ENCODE data around the gene PRDX5.

PRDX5 gene

GRCh38 chr11:64283092-64283491 is 34.8 kb upstream of the PRDX5 start:
- H3K9me3 ChIP-seq (ENCODE audit: control insufficient read depth in 5 of 5, low read length in 5 of 5): no peaks in the 10 kb centered on the region
- H3K4me1 ChIP-seq (ENCODE audit: control insufficient read depth in 5 of 5, insufficient read depth in 5 of 5, low read length in 5 of 5): peaks cover 0 to 29% (median 22%) of the 10 kb centered on the region in 5 donors
- no peak overlapping the region for H3K27ac ChIP-seq (ENCODE audit: low read depth, low read length)
- peaks cover 0 to 16% (median 11%) of the 10 kb centered on the region in 5 donors for H3K36me3 ChIP-seq (ENCODE audit: control insufficient read depth in 5 of 5, insufficient read depth in 5 of 5, low read length in 5 of 5)
- H3K4me3 ChIP-seq (ENCODE audit: low read depth in 1 of 5, low read length in 5 of 5): no peak overlapping the region
- H3K9ac ChIP-seq (ENCODE audit: low read length in 5 of 5): peak overlapping the region in 3 of 5 donors; percentile 86 to 94 (median 94)
- no peaks in the 10 kb centered on the region for H3K27me3 ChIP-seq (ENCODE audit: control insufficient read depth in 5 of 5, insufficient read depth in 4 of 5, low read length in 5 of 5)

- Histone ChIP-seq H3K36me3 (ENCODE audit: control insufficient read depth in 5 of 5, insufficient read depth in 5 of 5, low read length in 5 of 5) (peaks cover 0 to 5% (median 4%) of the 10 kb centered on the region in 5 donors), H3K27me3 (ENCODE audit: control insufficient read depth in 5 of 5, insufficient read depth in 4 of 5, low read length in 5 of 5) (peaks cover 0 to 1% (median 0%) of the 10 kb centered on the region in 5 donors), H3K9ac (ENCODE audit: low read length in 5 of 5) (peak within 1 kb of the TSS; percentile 66 to 94 (median 93)), H3K4me1 (ENCODE audit: control insufficient read depth in 5 of 5, insufficient read depth in 5 of 5, low read length in 5 of 5) (peaks cover 0 to 29% (median 22%) of the 10 kb centered on the region in 5 donors), H3K9me3 (ENCODE audit: control insufficient read depth in 5 of 5, low read length in 5 of 5) (no peaks in the 10 kb centered on the region), H3K27ac (ENCODE audit: low read depth, low read length) (peak within 1 kb of the TSS; percentile 97), H3K4me3 (ENCODE audit: low read depth in 1 of 5, low read length in 5 of 5) (peak within 1 kb of the TSS; percentile 73 to 93 (median 89))
Measured at GRCh38 chr11:64284048-64284961, 33.6 kb upstream of the PRDX5 start, which contains the start of gene BAD. TSS of gene BAD (minus strand) at chr11:64284665. CDS start at chr11:64284368, 297 bp downstream.

GRCh38 chr11:64284962-64285884 is 32.7 kb upstream of the PRDX5 start, which contains the start of gene GPR137:
TSS of gene GPR137 (plus strand) at chr11:64285848. CDS start at chr11:64286525, 677 bp downstream.
- peak within 1 kb of the TSS; percentile 63 to 94 (median 89) for H3K9ac ChIP-seq (ENCODE audit: low read length in 5 of 5)
- H3K4me1 ChIP-seq (ENCODE audit: control insufficient read depth in 5 of 5, insufficient read depth in 5 of 5, low read length in 5 of 5): peaks cover 0 to 29% (median 22%) of the 10 kb centered on the region in 5 donors
- peaks cover 0 to 9% (median 4%) of the 10 kb centered on the region in 5 donors for H3K36me3 ChIP-seq (ENCODE audit: control insufficient read depth in 5 of 5, insufficient read depth in 5 of 5, low read length in 5 of 5)
- H3K27me3 ChIP-seq (ENCODE audit: control insufficient read depth in 5 of 5, insufficient read depth in 4 of 5, low read length in 5 of 5): peaks cover 2 to 6% (median 3%) of the 10 kb centered on the region in 5 donors
- no peaks in the 10 kb centered on the region for H3K9me3 ChIP-seq (ENCODE audit: control insufficient read depth in 5 of 5, low read length in 5 of 5)
- peak within 1 kb of the TSS; percentile 97 for H3K27ac ChIP-seq (ENCODE audit: low read depth, low read length)
- peak within 1 kb of the TSS; percentile 73 to 93 (median 89) for H3K4me3 ChIP-seq (ENCODE audit: low read depth in 1 of 5, low read length in 5 of 5)

- H3K27me3 ChIP-seq (ENCODE audit: control insufficient read depth in 5 of 5, insufficient read depth in 4 of 5, low read length in 5 of 5): peaks cover 9 to 14% (median 12%) of the 10 kb centered on the region in 5 donors
- H3K9ac ChIP-seq (ENCODE audit: low read length in 5 of 5): peak overlapping the region in 4 of 5 donors; percentile 64 to 78 (median 72)
- H3K4me3 ChIP-seq (ENCODE audit: low read depth in 1 of 5, low read length in 5 of 5): peak overlapping the region; percentile 55 to 93 (median 77)
- peak overlapping the region; percentile 97 for H3K27ac ChIP-seq (ENCODE audit: low read depth, low read length)
- H3K36me3 ChIP-seq (ENCODE audit: control insufficient read depth in 5 of 5, insufficient read depth in 5 of 5, low read length in 5 of 5): peaks cover 0 to 9% (median 4%) of the 10 kb centered on the region in 5 donors
- peaks cover 0 to 32% (median 22%) of the 10 kb centered on the region in 5 donors for H3K4me1 ChIP-seq (ENCODE audit: control insufficient read depth in 5 of 5, insufficient read depth in 5 of 5, low read length in 5 of 5)
- H3K9me3 ChIP-seq (ENCODE audit: control insufficient read depth in 5 of 5, low read length in 5 of 5): no peaks in the 10 kb centered on the region
Measured at GRCh38 chr11:64285885-64286800, 31.8 kb upstream of the PRDX5 start.

GRCh38 chr11:64286801-64287159 is 31.1 kb upstream of the PRDX5 start:
- Histone ChIP-seq H3K9me3 (ENCODE audit: control insufficient read depth in 5 of 5, low read length in 5 of 5) (no peaks in the 10 kb centered on the region), H3K4me1 (ENCODE audit: control insufficient read depth in 5 of 5, insufficient read depth in 5 of 5, low read length in 5 of 5) (peaks cover 0 to 38% (median 28%) of the 10 kb centered on the region in 5 donors), H3K9ac (ENCODE audit: low read length in 5 of 5) (peak overlapping the region in 2 of 5 donors; percentile 76 to 78), H3K27me3 (ENCODE audit: control insufficient read depth in 5 of 5, insufficient read depth in 4 of 5, low read length in 5 of 5) (peaks cover 9 to 20% (median 17%) of the 10 kb centered on the region in 5 donors), H3K4me3 (ENCODE audit: low read depth in 1 of 5, low read length in 5 of 5) (no peak overlapping the region), H3K27ac (ENCODE audit: low read depth, low read length) (no peak overlapping the region), H3K36me3 (ENCODE audit: control insufficient read depth in 5 of 5, insufficient read depth in 5 of 5, low read length in 5 of 5) (peaks cover 0 to 9% (median 4%) of the 10 kb centered on the region in 5 donors)

- Histone ChIP-seq H3K9me3 (ENCODE audit: control insufficient read depth in 5 of 5, low read length in 5 of 5) (no peaks in the 10 kb centered on the region), H3K27me3 (ENCODE audit: control insufficient read depth in 5 of 5, insufficient read depth in 4 of 5, low read length in 5 of 5) (peaks cover 14 to 31% (median 25%) of the 10 kb centered on the region in 5 donors), H3K36me3 (ENCODE audit: control insufficient read depth in 5 of 5, insufficient read depth in 5 of 5, low read length in 5 of 5) (peaks cover 0 to 4% (median 0%) of the 10 kb centered on the region in 5 donors), H3K27ac (ENCODE audit: low read depth, low read length) (no peak overlapping the region), H3K4me1 (ENCODE audit: control insufficient read depth in 5 of 5, insufficient read depth in 5 of 5, low read length in 5 of 5) (peaks cover 0 to 47% (median 37%) of the 10 kb centered on the region in 5 donors), H3K4me3 (ENCODE audit: low read depth in 1 of 5, low read length in 5 of 5) (no peak overlapping the region), H3K9ac (ENCODE audit: low read length in 5 of 5) (no peak overlapping the region)
Measured at GRCh38 chr11:64287676-64288352, 30.1 kb upstream of the PRDX5 start.

GRCh38 chr11:64288353-64288750 is 29.6 kb upstream of the PRDX5 start:
- no peak overlapping the region for H3K4me3 ChIP-seq (ENCODE audit: low read depth in 1 of 5, low read length in 5 of 5)
- H3K9ac ChIP-seq (ENCODE audit: low read length in 5 of 5): no peak overlapping the region
- no peak overlapping the region for H3K27ac ChIP-seq (ENCODE audit: low read depth, low read length)

GRCh38 chr11:64289002-64289564 is 28.8 kb upstream of the PRDX5 start:
- H3K27me3 ChIP-seq (ENCODE audit: control insufficient read depth in 5 of 5, insufficient read depth in 4 of 5, low read length in 5 of 5): peaks cover 21 to 39% (median 34%) of the 10 kb centered on the region in 5 donors
- H3K4me3 ChIP-seq (ENCODE audit: low read depth in 1 of 5, low read length in 5 of 5): no peak overlapping the region
- no peaks in the 10 kb centered on the region for H3K9me3 ChIP-seq (ENCODE audit: control insufficient read depth in 5 of 5, low read length in 5 of 5)
- H3K27ac ChIP-seq (ENCODE audit: low read depth, low read length): no peak overlapping the region
- H3K9ac ChIP-seq (ENCODE audit: low read length in 5 of 5): no peak overlapping the region
- peaks cover 0 to 4% (median 0%) of the 10 kb centered on the region in 5 donors for H3K36me3 ChIP-seq (ENCODE audit: control insufficient read depth in 5 of 5, insufficient read depth in 5 of 5, low read length in 5 of 5)
- peaks cover 0 to 37% (median 28%) of the 10 kb centered on the region in 5 donors for H3K4me1 ChIP-seq (ENCODE audit: control insufficient read depth in 5 of 5, insufficient read depth in 5 of 5, low read length in 5 of 5)

More at GRCh38 chr11:64288353-64288750, 29.6 kb upstream of the PRDX5 start:
- peaks cover 20 to 36% (median 31%) of the 10 kb centered on the region in 5 donors for H3K27me3 ChIP-seq (ENCODE audit: control insufficient read depth in 5 of 5, insufficient read depth in 4 of 5, low read length in 5 of 5)
- H3K36me3 ChIP-seq (ENCODE audit: control insufficient read depth in 5 of 5, insufficient read depth in 5 of 5, low read length in 5 of 5): peaks cover 0 to 4% (median 0%) of the 10 kb centered on the region in 5 donors
- no peaks in the 10 kb centered on the region for H3K9me3 ChIP-seq (ENCODE audit: control insufficient read depth in 5 of 5, low read length in 5 of 5)
- peaks cover 0 to 44% (median 35%) of the 10 kb centered on the region in 5 donors for H3K4me1 ChIP-seq (ENCODE audit: control insufficient read depth in 5 of 5, insufficient read depth in 5 of 5, low read length in 5 of 5)
